ENCODE measurements around the gene GGT5. TPM values are rescaled to one million over a fixed set of nuclear protein-coding genes. Genes with fewer than 3 reads are reported as not detected.

GGT5 gene
- total and polyA plus RNA-seq, 7 donors: 2.8 to 35.2 (median 22.5) TPM

- intact Hi-C loops (cut with DNase I): no loop called here
- Histone ChIP-seq H3K36me3 (peaks cover 30 to 75% (median 41%) of the 10 kb centered on the region in 4 donors), H3K27me3 (no peaks in the 10 kb centered on the region), H3K4me1 (peaks cover 0 to 33% (median 28%) of the 10 kb centered on the region in 4 donors), H3K4me3 (no peak overlapping the region), H3K27ac (peak overlapping the region in 1 of 4 donors; percentile 16), H3K9me3 (no peaks in the 10 kb centered on the region)
- no peak for DNase-seq
- 94 to 96% methylated on average over 12 of the region's 12 CpGs for WGBS, 2 donors
- TF ChIP-seq POLR2AphosphoS5 (IDR thresholded peaks at IDR 0.05) (no peak), EP300 (IDR thresholded peaks at IDR 0.05) (no peak), CTCF (IDR thresholded peaks at IDR 0.05) (no peak), POLR2A (IDR thresholded peaks at IDR 0.05) (no peak)
These were observed 73.1 kb downstream of the GGT5 start for GRCh38 chr22:24171822-24172221.

- intact Hi-C loops (cut with DNase I): no loop called here
- Histone ChIP-seq H3K4me3 (no peak overlapping the region), H3K27me3 (no peaks in the 10 kb centered on the region), H3K36me3 (peaks cover 37 to 82% (median 51%) of the 10 kb centered on the region in 4 donors), H3K4me1 (peaks cover 0 to 22% (median 16%) of the 10 kb centered on the region in 4 donors), H3K9me3 (no peaks in the 10 kb centered on the region), H3K27ac (peak overlapping the region; percentile 35 to 54 (median 42))
- TF ChIP-seq POLR2A (IDR thresholded peaks at IDR 0.05) (no peak), POLR2AphosphoS5 (IDR thresholded peaks at IDR 0.05) (no peak), CTCF (IDR thresholded peaks at IDR 0.05) (no peak), EP300 (IDR thresholded peaks at IDR 0.05) (no peak)
- WGBS, 2 donors: 90 to 92% methylated on average over 5 of the region's 5 CpGs
- no peak for DNase-seq
These were observed 74.2 kb downstream of the GGT5 start for GRCh38 chr22:24170632-24171031.

GRCh38 chr22:24170188-24170587 lies 74.7 kb downstream of the GGT5 start:
- intact Hi-C loops (cut with DNase I): no loop called here
- Histone ChIP-seq H3K36me3 (peaks cover 37 to 87% (median 53%) of the 10 kb centered on the region in 4 donors), H3K4me1 (peaks cover 0 to 22% (median 15%) of the 10 kb centered on the region in 4 donors), H3K9me3 (no peaks in the 10 kb centered on the region), H3K4me3 (no peak overlapping the region), H3K27ac (peak overlapping the region; percentile 35 to 54 (median 42)), H3K27me3 (no peaks in the 10 kb centered on the region)
- no peak for DNase-seq
- TF ChIP-seq CTCF (IDR thresholded peaks at IDR 0.05): no peak
- TF ChIP-seq POLR2A (IDR thresholded peaks at IDR 0.05): no peak
- no peak for TF ChIP-seq EP300 (IDR thresholded peaks at IDR 0.05)
- no peak for TF ChIP-seq POLR2AphosphoS5 (IDR thresholded peaks at IDR 0.05)
- WGBS, 2 donors: 80 to 88% methylated on average over 12 of the region's 12 CpGs

Other genes with a start within 250 kb of the GGT5 start
- not detected for gene GSTT4, start 239.6 kb downstream of the GGT5 start, total RNA-seq
- gene GSTT4, start 239.6 kb downstream of the GGT5 start, polyA plus RNA-seq: not detected
- gene CABIN1, start 233.8 kb downstream of the GGT5 start, total RNA-seq: 10 to 100 TPM; 21.2 to 77.3 (median 35.6) TPM
- 10 to 100 TPM; 13.8 to 43.5 (median 15.7) TPM for gene CABIN1, start 233.8 kb downstream of the GGT5 start, polyA plus RNA-seq
- gene SUSD2, start 63.6 kb downstream of the GGT5 start, total RNA-seq: 1 to 10 TPM; 1.2 to 8.6 (median 3.8) TPM
- 1 to 10 TPM in 1 of 3 donors, not detected in 2; 2.6 TPM for gene SUSD2, start 63.6 kb downstream of the GGT5 start, polyA plus RNA-seq
- gene SPECC1L, start 25.7 kb upstream of the GGT5 start, total RNA-seq: 10 to 100 TPM; 28.8 to 52.6 (median 38.9) TPM
- gene SPECC1L, start 25.7 kb upstream of the GGT5 start, polyA plus RNA-seq: 10 to 100 TPM; 17.4 to 25.0 (median 22.7) TPM
- 1 to 10 TPM; 2.1 to 5.3 (median 3.3) TPM for gene ADORA2A, start 182.5 kb upstream of the GGT5 start, total RNA-seq
- gene ADORA2A, start 182.5 kb upstream of the GGT5 start, polyA plus RNA-seq: 1 to 10 TPM; 1.2 to 9.3 (median 1.8) TPM